SK-N-SH (cell line): Measurements from ENCODE around the gene KIF5B. TPM values are rescaled to one million over a fixed set of nuclear protein-coding genes. Genes with fewer than 3 reads are reported as not detected.

Source experiments
- CTCF ChIA-PET: fragments of 300-600, 350-600 bp; formaldehyde crosslinking; extraction: SDS; loops from one replicate; lab custom pipeline; 2021; lab: Yijun Ruan, JAX
- POLR2A ChIA-PET: fragments of 350-600 bp; sonication (Branson Sonifier 250); formaldehyde crosslinking; extraction: SDS; loops from one replicate; lab custom pipeline; 2020; ENCODE audit warnings: antibody characterized with exemption, inconsistent platforms; lab: Yijun Ruan, JAX
- DNase-seq: peaks from one replicate; pipeline ENCODE4 v3.0.0; 2012
- H2AFZ ChIP-seq: fragments of 200-600 bp; sonication (generic); 2 replicates; pipeline ENCODE4 v1.8.1; 2016; ENCODE audit warnings: antibody characterized with exemption, mild to moderate bottlenecking, low read depth
- H3F3A ChIP-seq: fragments of 200-600 bp; sonication (generic); replicated peaks from 2 replicates; pipeline ENCODE3; 2016; ENCODE audit warnings: antibody characterized with exemption, mild to moderate bottlenecking; ENCODE audit not compliant: insufficient read depth
- H3K27ac ChIP-seq, 2 experiments: fragments of 200-500 bp in 1 of 2; fragments of 200-600 bp in 1 of 2; sonication (Bioruptor generic) in 1 of 2; sonication (generic), shearing (Covaris generic) in 1 of 2; 2 replicates each; pipeline versions ENCODE4 v1.5.1 to v1.6.1; 2014 to 2016; ENCODE audit warnings: low read depth in 2 of 2, inconsistent platforms in 1 of 2, low read length in 1 of 2, mild to moderate bottlenecking in 1 of 2, mixed read lengths in 1 of 2
- H3K27me3 ChIP-seq: fragments of 200-600 bp; sonication (generic), shearing (Covaris generic); 2 replicates; pipeline ENCODE4 v1.6.1; 2016; ENCODE audit warnings: mixed run types; ENCODE audit not compliant: insufficient read depth
- H3K36me3 ChIP-seq, 2 experiments: fragments of 200-500 bp in 1 of 2; fragments of 200-600 bp in 1 of 2; sonication (Bioruptor generic) in 1 of 2; sonication (generic) in 1 of 2; replicated peaks in 1 of 2; 2 replicates each; pipeline versions ENCODE3 to v1.5.1; 2014 to 2016; ENCODE audit warnings: low read length in 1 of 2, mild to moderate bottlenecking in 1 of 2; ENCODE audit not compliant: insufficient read depth in 2 of 2, control insufficient read depth in 1 of 2
- H3K4me1 ChIP-seq, 2 experiments: fragments of 200-500 bp in 1 of 2; fragments of 200-600 bp in 1 of 2; sonication (Bioruptor generic) in 1 of 2; sonication (generic), shearing (Covaris generic) in 1 of 2; 2 replicates each; pipeline versions ENCODE4 v1.5.1 to v1.6.1; 2014 to 2016; ENCODE audit warnings: low read depth in 1 of 2, low read length in 1 of 2, mixed run types in 1 of 2; ENCODE audit not compliant: insufficient read depth in 2 of 2, control insufficient read depth in 1 of 2
- H3K4me2 ChIP-seq: fragments of 200-600 bp; sonication (generic), shearing (Covaris generic); 2 replicates; pipeline ENCODE4 v1.6.1; 2017; ENCODE audit warnings: mixed run types
- H3K4me3 ChIP-seq, 2 experiments: fragments of 200-500 bp in 1 of 2; fragments of 200-600 bp in 1 of 2; sonication (Bioruptor generic) in 1 of 2; sonication (generic), shearing (Covaris generic) in 1 of 2; 2 replicates each; pipeline versions ENCODE4 v1.5.1 to v1.8.1; 2014 to 2016; ENCODE audit warnings: low read depth in 2 of 2, inconsistent platforms in 1 of 2, low read length in 1 of 2, mild to moderate bottlenecking in 1 of 2, mixed read lengths in 1 of 2, moderate library complexity in 1 of 2
- H3K79me2 ChIP-seq: fragments of 200-600 bp; sonication (generic); 2 replicates; pipeline ENCODE4 v1.8.1; 2017; ENCODE audit warnings: mild to moderate bottlenecking; ENCODE audit not compliant: insufficient read depth
- H3K9ac ChIP-seq: fragments of 200-600 bp; sonication (generic); 2 replicates; pipeline ENCODE4 v1.6.1; 2017; ENCODE audit warnings: mixed run types
- H3K9me2 ChIP-seq: fragments of 200-600 bp; sonication (generic); 2 replicates; pipeline ENCODE4 v1.6.1; 2017; ENCODE audit warnings: mixed run types
- H3K9me3 ChIP-seq: fragments of 200-600 bp; sonication (generic); 2 replicates; pipeline ENCODE4 v1.6.1; 2017; ENCODE audit warnings: mixed run types, mild to moderate bottlenecking, moderate library complexity
- H4K20me1 ChIP-seq: fragments of 200-600 bp; sonication (generic); 2 replicates; pipeline ENCODE4 v1.6.1; 2017; ENCODE audit warnings: mild to moderate bottlenecking, mixed run types; ENCODE audit not compliant: insufficient read depth
- CHD2 ChIP-seq: fragments of 150-350 bp; IDR thresholded peaks from 2 replicates; pipeline ENCODE4 v1.6.1; 2018; ENCODE audit warnings: low read length; ENCODE audit not compliant: partially characterized antibody
- EP300 ChIP-seq, 2 experiments: IDR thresholded peaks; 2 replicates each; pipeline versions ENCODE4 v1.4.0 to v1.6.1; 2012; ENCODE audit warnings: borderline replicate concordance in 1 of 2, low read depth in 1 of 2, low read length in 1 of 2
- GABPA ChIP-seq: IDR thresholded peaks from 2 replicates; pipeline ENCODE4 v1.4.0; 2012; ENCODE audit warnings: low read depth, mild to moderate bottlenecking
- NRF1 ChIP-seq: IDR thresholded peaks from 2 replicates; pipeline ENCODE4 v1.6.1; 2012; ENCODE audit warnings: low read depth, mild to moderate bottlenecking, low read length
- RCOR1 ChIP-seq: fragments of 150-350 bp; IDR thresholded peaks from 2 replicates; pipeline ENCODE4 v1.6.1; 2017; ENCODE audit warnings: antibody characterized with exemption, low read length
- RXRA ChIP-seq: IDR thresholded peaks from 2 replicates; pipeline ENCODE4 v1.4.0; 2012; ENCODE audit warnings: low read depth, mild to moderate bottlenecking, borderline replicate concordance
- TCF12 ChIP-seq: IDR thresholded peaks from 2 replicates; pipeline ENCODE4 v1.4.0; 2012
- TEAD4 ChIP-seq: IDR thresholded peaks from 2 replicates; pipeline ENCODE4 v1.4.0; 2012; ENCODE audit warnings: mild to moderate bottlenecking, borderline replicate concordance; ENCODE audit not compliant: insufficient read depth
- YY1 ChIP-seq: IDR thresholded peaks from 2 replicates; pipeline ENCODE4 v1.4.0; 2012; ENCODE audit warnings: low read depth, mild to moderate bottlenecking
- polyA plus RNA-seq, 3 experiments: library from polyadenylated mRNA; depleted of rRNA; stranded (reverse); fragments of >200 nt; gene quantifications; 2 replicates each; pipeline ENCODE4 v1.2.3, GENCODE V29; 2012
- TF ChIP-seq, protein P1 (sequence below): IDR thresholded peaks from 2 replicates; pipeline ENCODE4; 2012
- TF ChIP-seq, protein P2 (sequence below): IDR thresholded peaks from 2 replicates; pipeline ENCODE4 v1.4.0; 2012; ENCODE audit warnings: low read depth, borderline replicate concordance
- TF ChIP-seq, protein P3 (sequence below): IDR thresholded peaks from 2 replicates; pipeline ENCODE4 v1.6.1; 2012; ENCODE audit warnings: mild to moderate bottlenecking, low read depth, low read length, moderate library complexity
- TF ChIP-seq, protein P4 (sequence below): fragments of 150-350 bp; IDR thresholded peaks from 2 replicates; pipeline ENCODE4 v1.6.1; 2016; ENCODE audit warnings: mild to moderate bottlenecking, low read depth, low read length
- TF ChIP-seq, protein P5 (sequence below): fragments of 150-350 bp; IDR thresholded peaks from 2 replicates; pipeline ENCODE4 v1.6.1; 2017; ENCODE audit warnings: antibody characterized with exemption, low read length, low read depth, borderline replicate concordance

KIF5B gene
- polyA plus RNA-seq, 1 of the 3 experiments (the other 2 are of a cell fraction) = 15.7 TPM

- H4K20me1 ChIP-seq = peaks cover 100% of the 10 kb centered on the region
- H3K9me2 ChIP-seq = no peaks in the 10 kb centered on the region
- no peaks in the 10 kb centered on the region for H3K9me3 ChIP-seq
- TF ChIP-seq, protein P1, sequence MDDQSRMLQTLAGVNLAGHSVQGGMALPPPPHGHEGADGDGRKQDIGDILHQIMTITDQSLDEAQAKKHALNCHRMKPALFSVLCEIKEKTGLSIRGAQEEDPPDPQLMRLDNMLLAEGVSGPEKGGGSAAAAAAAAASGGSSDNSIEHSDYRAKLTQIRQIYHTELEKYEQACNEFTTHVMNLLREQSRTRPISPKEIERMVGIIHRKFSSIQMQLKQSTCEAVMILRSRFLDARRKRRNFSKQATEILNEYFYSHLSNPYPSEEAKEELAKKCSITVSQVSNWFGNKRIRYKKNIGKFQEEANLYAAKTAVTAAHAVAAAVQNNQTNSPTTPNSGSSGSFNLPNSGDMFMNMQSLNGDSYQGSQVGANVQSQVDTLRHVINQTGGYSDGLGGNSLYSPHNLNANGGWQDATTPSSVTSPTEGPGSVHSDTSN = no peak
- no peak for TF ChIP-seq NRF1
- TF ChIP-seq, protein P2, sequence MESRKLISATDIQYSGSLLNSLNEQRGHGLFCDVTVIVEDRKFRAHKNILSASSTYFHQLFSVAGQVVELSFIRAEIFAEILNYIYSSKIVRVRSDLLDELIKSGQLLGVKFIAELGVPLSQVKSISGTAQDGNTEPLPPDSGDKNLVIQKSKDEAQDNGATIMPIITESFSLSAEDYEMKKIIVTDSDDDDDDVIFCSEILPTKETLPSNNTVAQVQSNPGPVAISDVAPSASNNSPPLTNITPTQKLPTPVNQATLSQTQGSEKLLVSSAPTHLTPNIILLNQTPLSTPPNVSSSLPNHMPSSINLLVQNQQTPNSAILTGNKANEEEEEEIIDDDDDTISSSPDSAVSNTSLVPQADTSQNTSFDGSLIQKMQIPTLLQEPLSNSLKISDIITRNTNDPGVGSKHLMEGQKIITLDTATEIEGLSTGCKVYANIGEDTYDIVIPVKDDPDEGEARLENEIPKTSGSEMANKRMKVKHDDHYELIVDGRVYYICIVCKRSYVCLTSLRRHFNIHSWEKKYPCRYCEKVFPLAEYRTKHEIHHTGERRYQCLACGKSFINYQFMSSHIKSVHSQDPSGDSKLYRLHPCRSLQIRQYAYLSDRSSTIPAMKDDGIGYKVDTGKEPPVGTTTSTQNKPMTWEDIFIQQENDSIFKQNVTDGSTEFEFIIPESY = no peak
- TF ChIP-seq CHD2 = no peak
- TF ChIP-seq RXRA = no peak
- TF ChIP-seq, protein P3, sequence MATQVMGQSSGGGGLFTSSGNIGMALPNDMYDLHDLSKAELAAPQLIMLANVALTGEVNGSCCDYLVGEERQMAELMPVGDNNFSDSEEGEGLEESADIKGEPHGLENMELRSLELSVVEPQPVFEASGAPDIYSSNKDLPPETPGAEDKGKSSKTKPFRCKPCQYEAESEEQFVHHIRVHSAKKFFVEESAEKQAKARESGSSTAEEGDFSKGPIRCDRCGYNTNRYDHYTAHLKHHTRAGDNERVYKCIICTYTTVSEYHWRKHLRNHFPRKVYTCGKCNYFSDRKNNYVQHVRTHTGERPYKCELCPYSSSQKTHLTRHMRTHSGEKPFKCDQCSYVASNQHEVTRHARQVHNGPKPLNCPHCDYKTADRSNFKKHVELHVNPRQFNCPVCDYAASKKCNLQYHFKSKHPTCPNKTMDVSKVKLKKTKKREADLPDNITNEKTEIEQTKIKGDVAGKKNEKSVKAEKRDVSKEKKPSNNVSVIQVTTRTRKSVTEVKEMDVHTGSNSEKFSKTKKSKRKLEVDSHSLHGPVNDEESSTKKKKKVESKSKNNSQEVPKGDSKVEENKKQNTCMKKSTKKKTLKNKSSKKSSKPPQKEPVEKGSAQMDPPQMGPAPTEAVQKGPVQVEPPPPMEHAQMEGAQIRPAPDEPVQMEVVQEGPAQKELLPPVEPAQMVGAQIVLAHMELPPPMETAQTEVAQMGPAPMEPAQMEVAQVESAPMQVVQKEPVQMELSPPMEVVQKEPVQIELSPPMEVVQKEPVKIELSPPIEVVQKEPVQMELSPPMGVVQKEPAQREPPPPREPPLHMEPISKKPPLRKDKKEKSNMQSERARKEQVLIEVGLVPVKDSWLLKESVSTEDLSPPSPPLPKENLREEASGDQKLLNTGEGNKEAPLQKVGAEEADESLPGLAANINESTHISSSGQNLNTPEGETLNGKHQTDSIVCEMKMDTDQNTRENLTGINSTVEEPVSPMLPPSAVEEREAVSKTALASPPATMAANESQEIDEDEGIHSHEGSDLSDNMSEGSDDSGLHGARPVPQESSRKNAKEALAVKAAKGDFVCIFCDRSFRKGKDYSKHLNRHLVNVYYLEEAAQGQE = no peak
- no peak for TF ChIP-seq GABPA
- TF ChIP-seq TCF12 = no peak
- TF ChIP-seq YY1 = no peak
- TF ChIP-seq TEAD4 = no peak
- no peak for TF ChIP-seq RCOR1
- TF ChIP-seq, protein P4, sequence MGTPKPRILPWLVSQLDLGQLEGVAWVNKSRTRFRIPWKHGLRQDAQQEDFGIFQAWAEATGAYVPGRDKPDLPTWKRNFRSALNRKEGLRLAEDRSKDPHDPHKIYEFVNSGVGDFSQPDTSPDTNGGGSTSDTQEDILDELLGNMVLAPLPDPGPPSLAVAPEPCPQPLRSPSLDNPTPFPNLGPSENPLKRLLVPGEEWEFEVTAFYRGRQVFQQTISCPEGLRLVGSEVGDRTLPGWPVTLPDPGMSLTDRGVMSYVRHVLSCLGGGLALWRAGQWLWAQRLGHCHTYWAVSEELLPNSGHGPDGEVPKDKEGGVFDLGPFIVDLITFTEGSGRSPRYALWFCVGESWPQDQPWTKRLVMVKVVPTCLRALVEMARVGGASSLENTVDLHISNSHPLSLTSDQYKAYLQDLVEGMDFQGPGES = no peak
- TF ChIP-seq, protein P5, sequence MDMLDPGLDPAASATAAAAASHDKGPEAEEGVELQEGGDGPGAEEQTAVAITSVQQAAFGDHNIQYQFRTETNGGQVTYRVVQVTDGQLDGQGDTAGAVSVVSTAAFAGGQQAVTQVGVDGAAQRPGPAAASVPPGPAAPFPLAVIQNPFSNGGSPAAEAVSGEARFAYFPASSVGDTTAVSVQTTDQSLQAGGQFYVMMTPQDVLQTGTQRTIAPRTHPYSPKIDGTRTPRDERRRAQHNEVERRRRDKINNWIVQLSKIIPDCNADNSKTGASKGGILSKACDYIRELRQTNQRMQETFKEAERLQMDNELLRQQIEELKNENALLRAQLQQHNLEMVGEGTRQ = no peak
- no peak for TF ChIP-seq EP300 (IDR thresholded peaks at IDR 0.05; ENCODE audit: borderline replicate concordance in 1 of 2, low read depth in 1 of 2, low read length in 1 of 2)
- H3K27ac ChIP-seq = no peak overlapping the region
- peaks cover 51 to 63% of the 10 kb centered on the region in 2 experiments for H3K36me3 ChIP-seq
- no peak overlapping the region for H2AFZ ChIP-seq
- peaks cover 100% of the 10 kb centered on the region for H3K79me2 ChIP-seq
- no peak for DNase-seq
- H3K4me3 ChIP-seq = no peak overlapping the region
- no peak overlapping the region for H3K4me2 ChIP-seq
- H3F3A ChIP-seq = peaks cover 34% of the 10 kb centered on the region
- ChIA-PET POLR2A (no interaction called here), CTCF (interaction anchor here (1.6 kb wide), 1 partner anchor 186 kb away, joined by 3 read pairs; no protein-coding TSS in a partner anchor)
- peaks cover 9 to 46% of the 10 kb centered on the region in 2 experiments; a peak in 3 of 4 replicates for H3K4me1 ChIP-seq
- no peak overlapping the region for H3K9ac ChIP-seq
- H3K27me3 ChIP-seq = no peaks in the 10 kb centered on the region
These were observed 8.3 kb downstream of the KIF5B start for GRCh38 chr10:32047881-32048280.
